Measurements from ENCODE around the gene SSR2.
"Not testable (repeated sequence)": the region's sequence is repeated elsewhere in the genome, so short reads cannot be mapped to it uniquely, and the experiment has no call there.

SSR2 gene

GRCh38 chr1:156051011-156051725 lies 30.4 kb upstream of the SSR2 start:
- DNase-seq (ENCODE audit: low read depth) = no peak
- H3K4me3 ChIP-seq (ENCODE audit: low read depth, low read length) = no peak overlapping the region

GRCh38 chr1:156050376-156050775 lies 29.6 kb upstream of the SSR2 start:
- DNase-seq (ENCODE audit: low read depth) = no peak
- H3K4me3 ChIP-seq (ENCODE audit: low read depth, low read length) = no peak overlapping the region

GRCh38 chr1:156048663-156049258 lies 28.0 kb upstream of the SSR2 start:
- DNase-seq (ENCODE audit: low read depth) = no peak
- no peak overlapping the region for H3K4me3 ChIP-seq (ENCODE audit: low read depth, low read length)

GRCh38 chr1:156045076-156045475 lies 24.3 kb upstream of the SSR2 start:
- DNase-seq (ENCODE audit: low read depth) = no peak
- H3K4me3 ChIP-seq (ENCODE audit: low read depth, low read length) = no peak overlapping the region

GRCh38 chr1:156042828-156043227 lies 22.1 kb upstream of the SSR2 start:
- DNase-seq (ENCODE audit: low read depth) = no peak
- H3K4me3 ChIP-seq (ENCODE audit: low read depth, low read length) = no peak overlapping the region

GRCh38 chr1:156034991-156035390 lies 14.2 kb upstream of the SSR2 start:
- not testable (repeated sequence) for DNase-seq (ENCODE audit: low read depth); H3K4me3 ChIP-seq (ENCODE audit: low read depth, low read length)

- no peak for DNase-seq (ENCODE audit: low read depth)
- no peak overlapping the region for H3K4me3 ChIP-seq (ENCODE audit: low read depth, low read length)
Measured at GRCh38 chr1:156033011-156033410, 12.3 kb upstream of the SSR2 start.

GRCh38 chr1:156026588-156026987 lies 5.8 kb upstream of the SSR2 start:
- DNase-seq (ENCODE audit: low read depth) = no peak
- no peak overlapping the region for H3K4me3 ChIP-seq (ENCODE audit: low read depth, low read length)

- DNase-seq (ENCODE audit: low read depth) = no peak
- no peak overlapping the region for H3K4me3 ChIP-seq (ENCODE audit: low read depth, low read length)
Measured at GRCh38 chr1:156025876-156026275, 5.1 kb upstream of the SSR2 start.

- H3K4me3 ChIP-seq (ENCODE audit: low read depth, low read length) = no peak overlapping the region
- no peak for DNase-seq (ENCODE audit: low read depth)
Measured at GRCh38 chr1:156024801-156025200, 4.0 kb upstream of the SSR2 start.

- DNase-seq (ENCODE audit: low read depth) = no peak
- no peak overlapping the region for H3K4me3 ChIP-seq (ENCODE audit: low read depth, low read length)
Measured at GRCh38 chr1:156021954-156022353, 1.2 kb upstream of the SSR2 start.

- DNase-seq (ENCODE audit: low read depth) = no peak
- H3K4me3 ChIP-seq (ENCODE audit: low read depth, low read length) = peak overlapping the region; percentile 84
Measured at GRCh38 chr1:156021093-156021428, 310 bp upstream of the SSR2 start.

- peak overlapping the region; percentile 84 for H3K4me3 ChIP-seq (ENCODE audit: low read depth, low read length)
- no peak for DNase-seq (ENCODE audit: low read depth)
Measured at GRCh38 chr1:156019946-156020292, 832 bp downstream of the SSR2 start.

- DNase-seq (ENCODE audit: low read depth) = no peak
- H3K4me3 ChIP-seq (ENCODE audit: low read depth, low read length) = no peak overlapping the region
Measured at GRCh38 chr1:156014829-156015228, 5.9 kb downstream of the SSR2 start.

GRCh38 chr1:156012051-156012817 lies 8.5 kb downstream of the SSR2 start:
- no peak overlapping the region for H3K4me3 ChIP-seq (ENCODE audit: low read depth, low read length)
- DNase-seq (ENCODE audit: low read depth) = no peak

GRCh38 chr1:156009404-156009803 lies 11.3 kb downstream of the SSR2 start:
- DNase-seq (ENCODE audit: low read depth) = no peak

GRCh38 chr1:156006666-156007376 lies 13.9 kb downstream of the SSR2 start:
- no peak for DNase-seq (ENCODE audit: low read depth)

More at GRCh38 chr1:156009404-156009803, 11.3 kb downstream of the SSR2 start:
- no peak overlapping the region for H3K4me3 ChIP-seq (ENCODE audit: low read depth, low read length)

GRCh38 chr1:156004843-156005584 lies 15.7 kb downstream of the SSR2 start:
- H3K4me3 ChIP-seq (ENCODE audit: low read depth, low read length) = no peak overlapping the region
- DNase-seq (ENCODE audit: low read depth) = no peak

More at GRCh38 chr1:156006666-156007376, 13.9 kb downstream of the SSR2 start:
- no peak overlapping the region for H3K4me3 ChIP-seq (ENCODE audit: low read depth, low read length)

- H3K4me3 ChIP-seq (ENCODE audit: low read depth, low read length) = no peak overlapping the region
- no peak for DNase-seq (ENCODE audit: low read depth)
Measured at GRCh38 chr1:156003923-156004188, 16.9 kb downstream of the SSR2 start.

Measured in skeletal muscle cell (primary cell).